ENCODE data around the gene USP24. TPM values are rescaled to one million over a fixed set of nuclear protein-coding genes. Genes with fewer than 3 reads are reported as not detected.

Gene USP24
- total RNA-seq, 1 experiment from 2014 or later = 35.3 TPM

DNA sequence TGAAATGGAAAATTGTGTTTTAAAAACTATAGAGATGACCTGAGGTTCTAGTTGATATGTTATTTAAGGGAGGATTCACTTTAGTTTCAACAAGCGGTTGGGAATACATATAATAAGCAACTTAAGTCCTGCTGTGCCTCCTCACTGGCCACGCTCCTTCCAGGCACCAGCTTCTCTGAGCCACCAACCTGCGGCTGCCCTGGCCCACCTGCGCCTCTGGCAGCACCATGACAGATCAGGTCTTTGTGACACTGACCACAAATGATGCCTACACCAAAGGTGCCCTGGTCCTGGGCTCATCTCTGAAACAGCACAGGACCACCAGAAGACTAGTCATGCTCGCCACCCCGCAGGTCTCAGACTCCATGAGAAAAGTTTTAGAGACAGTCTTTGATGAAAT is 7.0 kb upstream of the USP24 start:
- Histone ChIP-seq H2BK20ac (ENCODE audit: low read depth, low read length, poor library complexity, severe bottlenecking) (no peak overlapping the region), H2BK15ac (ENCODE audit: low read depth, low read length) (no peak overlapping the region), H3K9me3 (ENCODE audit: control insufficient read depth, low read depth, low read length) (no peaks in the 10 kb centered on the region), H3K14ac (ENCODE audit: insufficient read depth, low read length) (no peak overlapping the region), H2BK120ac (ENCODE audit: low read depth, low read length, poor library complexity, severe bottlenecking) (no peak overlapping the region), H3K23ac (ENCODE audit: insufficient read length, low read depth, low read length) (no peak overlapping the region), H3K79me2 (ENCODE audit: insufficient read depth, low read length) (no peaks in the 10 kb centered on the region), H3K4me2 (ENCODE audit: insufficient read depth, insufficient read length, low read length) (no peak overlapping the region), H3K9ac (ENCODE audit: extremely low read depth, insufficient read length, low read length) (no peak overlapping the region), H3K79me1 (ENCODE audit: insufficient read depth, low read depth, low read length, poor library complexity, severe bottlenecking) (no peaks in the 10 kb centered on the region), H2BK12ac (ENCODE audit: insufficient read length, low read depth, low read length) (no peak overlapping the region), H3K4me1 (ENCODE audit: insufficient read depth, low read length) (no peaks in the 10 kb centered on the region; the same call in 1 of the 2 replicates), H4K8ac (replicated peaks; ENCODE audit: insufficient read length, low read depth, low read length) (no peak overlapping the region), H2AK5ac (ENCODE audit: insufficient read length, low read length) (no peak overlapping the region), H3K27ac (ENCODE audit: insufficient read length, low read depth, low read length) (no peak overlapping the region), H3K23me2 (ENCODE audit: insufficient read length, low read depth, low read length, poor library complexity, severe bottlenecking) (no peaks in the 10 kb centered on the region), H3K27me3 (ENCODE audit: insufficient read depth, low read length) (no peaks in the 10 kb centered on the region), H4K91ac (ENCODE audit: insufficient read length, low read depth, low read length) (no peak overlapping the region), H4K20me1 (ENCODE audit: control insufficient read depth, insufficient read depth, insufficient read length) (no peaks in the 10 kb centered on the region), H3K56ac (ENCODE audit: insufficient read length, low read depth, low read length) (no peak overlapping the region), H3T11ph (ENCODE audit: low read length) (no peak overlapping the region), H2AFZ (ENCODE audit: low read length) (no peak overlapping the region), H2BK5ac (ENCODE audit: insufficient read length, low read length) (no peak overlapping the region), H3K4ac (ENCODE audit: low read depth, low read length) (no peak overlapping the region), H4K5ac (ENCODE audit: insufficient read length, low read depth, low read length) (no peak overlapping the region), H3K18ac (ENCODE audit: insufficient read length, low read depth, low read length) (no peak overlapping the region)
- Mint-ChIP-seq H3K27ac (no peak overlapping the region), H3K36me3 (ENCODE audit: insufficient read depth in 1 of 3, low read depth in 3 of 3) (peaks cover 0 to 2% (median under 1%) of the 10 kb centered on the region in 3 experiments; a peak in 3 of 7 replicates), H3K9me3 (no peaks in the 10 kb centered on the region; a peak in 1 of 5 replicates), H3K4me1 (peaks cover 11 to 12% of the 10 kb centered on the region in 2 experiments), H3K4me3 (no peak overlapping the region), H3K27me3 (ENCODE audit: low read depth) (peaks cover 2% of the 10 kb centered on the region)
- TF ChIP-seq, protein P1, sequence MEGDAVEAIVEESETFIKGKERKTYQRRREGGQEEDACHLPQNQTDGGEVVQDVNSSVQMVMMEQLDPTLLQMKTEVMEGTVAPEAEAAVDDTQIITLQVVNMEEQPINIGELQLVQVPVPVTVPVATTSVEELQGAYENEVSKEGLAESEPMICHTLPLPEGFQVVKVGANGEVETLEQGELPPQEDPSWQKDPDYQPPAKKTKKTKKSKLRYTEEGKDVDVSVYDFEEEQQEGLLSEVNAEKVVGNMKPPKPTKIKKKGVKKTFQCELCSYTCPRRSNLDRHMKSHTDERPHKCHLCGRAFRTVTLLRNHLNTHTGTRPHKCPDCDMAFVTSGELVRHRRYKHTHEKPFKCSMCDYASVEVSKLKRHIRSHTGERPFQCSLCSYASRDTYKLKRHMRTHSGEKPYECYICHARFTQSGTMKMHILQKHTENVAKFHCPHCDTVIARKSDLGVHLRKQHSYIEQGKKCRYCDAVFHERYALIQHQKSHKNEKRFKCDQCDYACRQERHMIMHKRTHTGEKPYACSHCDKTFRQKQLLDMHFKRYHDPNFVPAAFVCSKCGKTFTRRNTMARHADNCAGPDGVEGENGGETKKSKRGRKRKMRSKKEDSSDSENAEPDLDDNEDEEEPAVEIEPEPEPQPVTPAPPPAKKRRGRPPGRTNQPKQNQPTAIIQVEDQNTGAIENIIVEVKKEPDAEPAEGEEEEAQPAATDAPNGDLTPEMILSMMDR (conservative IDR thresholded peaks at IDR 0.05) = no peak
- no peak for DNase-seq
- WGBS (ENCODE audit: extremely low coverage, insufficient read length, low lambda C conversion rate) = no CpG with 5 or more reads among the region's 6 CpGs

Data from H9 (cell line).